HepG2 (cell line): ENCODE results near the gene APOC4. TPM values are rescaled to one million over a fixed set of nuclear protein-coding genes. Genes with fewer than 3 reads are reported as not detected.

Experiments used
- ARID5B ChIP-seq: IDR thresholded peaks from 2 replicates; pipeline ENCODE4 v1.4.0; 2020; ENCODE audit warnings: mild to moderate bottlenecking, missing genetic modification reagents
- EP300 ChIP-seq, 3 experiments: sonication (generic) in 1 of 3; formaldehyde crosslinking in 1 of 3; IDR thresholded peaks; 2 replicates each; pipeline versions ENCODE4 v1.5.1 to v1.6.1; 2011 to 2020; ENCODE audit warnings: low read depth in 2 of 3, low read length in 2 of 3, borderline replicate concordance in 1 of 3, improper control_type of control experiment in 1 of 3, mild to moderate bottlenecking in 1 of 3, missing genetic modification reagents in 1 of 3, moderate library complexity in 1 of 3
- FOXO1 ChIP-seq: sonication (generic); formaldehyde crosslinking; IDR thresholded peaks from 2 replicates; pipeline ENCODE4 v1.4.0; 2020; ENCODE audit warnings: missing genetic modification reagents
- GRHL1 ChIP-seq: sonication (generic); formaldehyde crosslinking; conservative IDR thresholded peaks from 2 replicates; pipeline ENCODE4 v1.8.0; 2022; ENCODE audit warnings: missing genetic modification reagents
- HDAC6 ChIP-seq: fragments of 200-600 bp; sonication (generic); IDR thresholded peaks from 2 replicates; pipeline ENCODE4 v1.7.0; 2017; ENCODE audit warnings: mild to moderate bottlenecking, antibody characterized with exemption, low read length, low read depth
- HOXA3 ChIP-seq: sonication (generic); formaldehyde crosslinking; IDR thresholded peaks from 2 replicates; pipeline ENCODE4 v1.5.0; 2020; ENCODE audit warnings: missing genetic modification reagents
- HOXD1 ChIP-seq: sonication (generic); formaldehyde crosslinking; IDR thresholded peaks from 2 replicates; pipeline ENCODE4 v1.5.0; 2020; ENCODE audit warnings: missing genetic modification reagents
- ISL2 ChIP-seq: sonication (generic); formaldehyde crosslinking; IDR thresholded peaks from 2 replicates; pipeline ENCODE4 v1.5.0; 2020; ENCODE audit warnings: missing genetic modification reagents
- MIER2 ChIP-seq: IDR thresholded peaks from 2 replicates; pipeline ENCODE4 v1.6.1; 2016; ENCODE audit warnings: missing biosample characterization, missing genetic modification reagents
- YY1 ChIP-seq: IDR thresholded peaks from 2 replicates; pipeline ENCODE4 v1.6.1; 2011; ENCODE audit warnings: low read length, low read depth, moderate library complexity, mild to moderate bottlenecking; ENCODE audit not compliant: insufficient read depth, insufficient replicate concordance
- ZGPAT ChIP-seq: IDR thresholded peaks from 2 replicates; pipeline ENCODE4 v1.6.1; 2016; ENCODE audit warnings: mild to moderate bottlenecking
- ZMYM4 ChIP-seq: sonication (generic); formaldehyde crosslinking; IDR thresholded peaks from 2 replicates; pipeline ENCODE4 v1.8.1; 2023; ENCODE audit warnings: mild to moderate bottlenecking, missing genetic modification reagents
- ZNF18 ChIP-seq: sonication (generic); formaldehyde crosslinking; IDR thresholded peaks from 2 replicates; pipeline ENCODE4 v1.8.0; 2022; ENCODE audit warnings: mild to moderate bottlenecking, missing genetic modification reagents; ENCODE audit not compliant: insufficient replicate concordance
- ZNF260 ChIP-seq: sonication (generic); formaldehyde crosslinking; IDR thresholded peaks from 2 replicates; pipeline ENCODE4 v1.4.0; 2020; ENCODE audit warnings: missing genetic modification reagents, low read depth, mild to moderate bottlenecking, borderline replicate concordance
- ZNF281 ChIP-seq: sonication (generic); formaldehyde crosslinking; IDR thresholded peaks from 2 replicates; pipeline ENCODE4 v1.4.0; 2020; ENCODE audit warnings: missing genetic modification reagents, borderline replicate concordance
- ZNF589 ChIP-seq: sonication (generic); formaldehyde crosslinking; conservative IDR thresholded peaks from 2 replicates; pipeline ENCODE4 v1.8.0; 2022; ENCODE audit warnings: mild to moderate bottlenecking, moderate library complexity, missing genetic modification reagents
- ZNF788 ChIP-seq: sonication (generic); formaldehyde crosslinking; IDR thresholded peaks from 2 replicates; pipeline ENCODE4 v1.5.0; 2020; ENCODE audit warnings: mild to moderate bottlenecking, missing genetic modification reagents, borderline replicate concordance
- polyA plus RNA-seq, 8 experiments: library from polyadenylated mRNA; depleted of rRNA in 3 of 8; stranded (reverse) in 7 of 8; unstranded in 1 of 8; fragments of >200 nt; fragmentation: Illumina TruSeq in 4 of 8; extraction: Trizol in 4 of 8; gene quantifications; 2 replicates each; pipeline versions ENCODE4 v1.2.1 to v1.2.3, GENCODE V29; 2011 to 2016; ENCODE audit warnings: low read depth in 4 of 8, missing spikeins in 1 of 8, mixed read lengths in 1 of 8; ENCODE audit not compliant: insufficient read depth in 1 of 8
- total RNA-seq, 5 experiments: library from RNA; depleted of rRNA; stranded (reverse); fragments of >200 nt; fragmentation: Illumina TruSeq; extraction: Trizol; gene quantifications; 2 replicates each; pipeline ENCODE4 v1.2.3, GENCODE V29; 2016; ENCODE audit warnings: low read depth in 1 of 5

APOC4 gene
- total and polyA plus RNA-seq, 2 of the 13 experiments (the other 11 are each of a cell fraction or from before 2014, with no cell fraction given) = 0.46 TPM; not detected in 1

GRCh38 chr19:44939668-44940067 is 2.4 kb upstream of the APOC4 start (continued):
- TF ChIP-seq ZGPAT (CRISPR knock-in tag) (peak; percentile 27; the same call in 1 of the 2 replicates), ARID5B (peak; percentile 56), ZNF260 (no peak), HDAC6 (no peak), ZNF18 (CRISPR knock-in tag) (peak; percentile 69), ISL2 (no peak), ZNF788 (CRISPR knock-in tag) (no peak), HOXD1 (CRISPR knock-in tag) (no peak), MIER2 (CRISPR knock-in tag) (0 out of 2 replicates have a peak, but pooled peaks have one; percentile 24), HOXA3 (CRISPR knock-in tag) (peak; percentile 83), ZNF281 (CRISPR knock-in tag) (peak; percentile 44; the same call in 1 of the 2 replicates), GRHL1 (CRISPR knock-in tag) (no peak), ZNF589 (no peak), EP300 (IDR thresholded peaks at IDR 0.05; ENCODE audit: low read depth in 2 of 2, low read length in 2 of 2) (peak in 1 of 2 experiments; percentile 57; a peak in 2 of 4 replicates), EP300 (CRISPR knock-in tag; IDR thresholded peaks at IDR 0.05; ENCODE audit: borderline replicate concordance) (no peak; the same call in 1 of the 2 replicates), YY1 (peak; percentile 44), ZMYM4 (CRISPR knock-in tag) (no peak), FOXO1 (CRISPR knock-in tag) (peak; percentile 50; the same call in 1 of the 2 replicates)
